Measurements from ENCODE around the gene BAHCC1.

BAHCC1 gene

GRCh38 chr17:81413497-81414135 lies 18.4 kb downstream of the BAHCC1 start:
- TF ChIP-seq, protein P1, sequence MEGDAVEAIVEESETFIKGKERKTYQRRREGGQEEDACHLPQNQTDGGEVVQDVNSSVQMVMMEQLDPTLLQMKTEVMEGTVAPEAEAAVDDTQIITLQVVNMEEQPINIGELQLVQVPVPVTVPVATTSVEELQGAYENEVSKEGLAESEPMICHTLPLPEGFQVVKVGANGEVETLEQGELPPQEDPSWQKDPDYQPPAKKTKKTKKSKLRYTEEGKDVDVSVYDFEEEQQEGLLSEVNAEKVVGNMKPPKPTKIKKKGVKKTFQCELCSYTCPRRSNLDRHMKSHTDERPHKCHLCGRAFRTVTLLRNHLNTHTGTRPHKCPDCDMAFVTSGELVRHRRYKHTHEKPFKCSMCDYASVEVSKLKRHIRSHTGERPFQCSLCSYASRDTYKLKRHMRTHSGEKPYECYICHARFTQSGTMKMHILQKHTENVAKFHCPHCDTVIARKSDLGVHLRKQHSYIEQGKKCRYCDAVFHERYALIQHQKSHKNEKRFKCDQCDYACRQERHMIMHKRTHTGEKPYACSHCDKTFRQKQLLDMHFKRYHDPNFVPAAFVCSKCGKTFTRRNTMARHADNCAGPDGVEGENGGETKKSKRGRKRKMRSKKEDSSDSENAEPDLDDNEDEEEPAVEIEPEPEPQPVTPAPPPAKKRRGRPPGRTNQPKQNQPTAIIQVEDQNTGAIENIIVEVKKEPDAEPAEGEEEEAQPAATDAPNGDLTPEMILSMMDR (IDR thresholded peaks at IDR 0.05; ENCODE audit: borderline replicate concordance, insufficient read depth, low read depth, low read length): no peak
- H3K4me3 ChIP-seq (ENCODE audit: low read depth, low read length): no peak overlapping the region

- H3K4me3 ChIP-seq (ENCODE audit: low read depth, low read length): no peak overlapping the region
- TF ChIP-seq, protein P1 (IDR thresholded peaks at IDR 0.05; ENCODE audit: borderline replicate concordance, insufficient read depth, low read depth, low read length): no peak
These were observed 19.7 kb downstream of the BAHCC1 start for GRCh38 chr17:81414756-81415516.

- TF ChIP-seq, protein P1 (IDR thresholded peaks at IDR 0.05; ENCODE audit: borderline replicate concordance, insufficient read depth, low read depth, low read length): no peak
- no peak overlapping the region for H3K4me3 ChIP-seq (ENCODE audit: low read depth, low read length)
These were observed 20.4 kb downstream of the BAHCC1 start for GRCh38 chr17:81415681-81416080.

- H3K4me3 ChIP-seq (ENCODE audit: low read depth, low read length): no peak overlapping the region
- TF ChIP-seq, protein P1 (IDR thresholded peaks at IDR 0.05; ENCODE audit: borderline replicate concordance, insufficient read depth, low read depth, low read length): no peak
These were observed 21.4 kb downstream of the BAHCC1 start for GRCh38 chr17:81416612-81417011.

GRCh38 chr17:81417049-81417878 lies 22.0 kb downstream of the BAHCC1 start:
- TF ChIP-seq, protein P1 (IDR thresholded peaks at IDR 0.05; ENCODE audit: borderline replicate concordance, insufficient read depth, low read depth, low read length): no peak
- H3K4me3 ChIP-seq (ENCODE audit: low read depth, low read length): no peak overlapping the region

DNA sequence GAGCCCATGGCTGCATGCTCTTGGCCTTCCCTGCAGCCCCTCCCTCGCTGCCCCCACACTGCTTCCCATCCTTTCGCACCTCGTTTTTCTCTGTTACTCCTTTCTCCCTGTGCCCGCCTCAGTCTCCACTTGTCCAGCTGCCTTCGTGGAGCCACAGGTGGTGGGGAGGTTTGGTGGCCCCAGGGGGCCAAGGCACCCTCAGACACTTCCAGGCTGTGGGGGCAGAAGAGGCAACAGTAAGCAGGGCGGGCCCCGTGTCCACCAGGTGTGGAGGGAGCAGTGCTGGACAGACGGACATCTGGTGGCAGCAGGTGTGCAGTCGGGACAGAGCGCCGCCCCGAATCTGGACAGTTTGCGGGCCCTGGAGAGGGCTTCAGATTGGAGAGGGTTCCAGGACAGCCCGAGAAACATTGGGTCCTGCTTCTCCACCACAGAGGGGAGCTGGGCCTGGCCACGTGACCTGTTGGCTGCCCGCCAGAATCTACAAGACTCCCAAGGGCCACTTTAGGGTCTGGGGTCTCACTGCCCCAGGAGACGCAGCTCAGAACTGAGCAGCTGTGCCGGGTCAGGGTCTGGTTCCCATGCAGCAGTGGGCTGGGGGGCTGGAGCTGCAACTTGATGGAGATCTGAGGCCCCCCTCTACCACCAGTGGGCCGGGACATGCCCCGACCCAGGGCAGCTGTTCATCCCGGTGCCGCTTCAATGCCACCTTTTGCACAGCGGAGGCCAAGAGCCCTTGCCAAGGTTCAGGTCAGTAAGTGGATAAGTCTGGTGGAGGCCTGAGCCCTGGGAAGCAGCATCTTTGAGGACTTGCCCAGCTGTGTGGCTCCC lies 22.8 kb downstream of the BAHCC1 start:
- H3K4me3 ChIP-seq (ENCODE audit: low read depth, low read length): no peak overlapping the region
- TF ChIP-seq, protein P1 (IDR thresholded peaks at IDR 0.05; ENCODE audit: borderline replicate concordance, insufficient read depth, low read depth, low read length): no peak
